ENCODE measurements around the gene ST7. TPM values are rescaled to one million over a fixed set of nuclear protein-coding genes. Genes with fewer than 3 reads are reported as not detected.

ST7 gene
- total RNA-seq, 1 experiment from 2014 or later, result 19.6 TPM

- intact Hi-C loops (cut with micrococcal nuclease; ENCODE audit: unreplicated experiment) (no loop called here), in situ Hi-C loops (cut with HindIII; ENCODE audit: low pct_unique_long_range_greater_than_20kb, low sequenced_read_pairs) (no loop called here)
- H3K4me1 ChIP-seq (ENCODE audit: control insufficient read depth, insufficient read depth, low read length), result no peaks in the 10 kb centered on the region
- H3K27me3 ChIP-seq (ENCODE audit: control insufficient read depth, insufficient read depth, low read length), result no peaks in the 10 kb centered on the region
- DNase-seq (ENCODE audit: low read depth, low spot score) (no peak), ATAC-seq (no peak)
- no peak overlapping the region for H3K27ac ChIP-seq (ENCODE audit: low read length)
- ChIA-PET POLR2A (no interaction called here), CTCF (interaction anchor here (0.6 to 0.7 kb wide), 2 partner anchors 63 to 1816 kb away, joined by 5 read pairs; no protein-coding TSS in a partner anchor)
- no peaks in the 10 kb centered on the region for H3K36me3 ChIP-seq (ENCODE audit: control insufficient read depth, insufficient read depth, low read length)
- no TSS peak for BruUV-seq (replicated peaks)
- TF ChIP-seq SIN3A (IDR thresholded peaks at IDR 0.05; ENCODE audit: borderline replicate concordance, insufficient read depth, low read depth, low read length) (no peak), TCF7L2 (IDR thresholded peaks at IDR 0.05; ENCODE audit: low read depth, low read length) (no peak), POLR2AphosphoS5 (IDR thresholded peaks at IDR 0.05; ENCODE audit: low read depth, low read length) (no peak), REST (IDR thresholded peaks at IDR 0.05; ENCODE audit: insufficient read depth in 1 of 2, low read depth in 2 of 2, low read length in 1 of 2) (no peak), CTCF (IDR thresholded peaks at IDR 0.05) (no peak)
- H3K4me3 ChIP-seq (ENCODE audit: low read depth in 2 of 2, low read length in 2 of 2), result no peak overlapping the region
- H3K9me3 ChIP-seq (ENCODE audit: control insufficient read depth, insufficient read depth, low read depth, low read length), result no peaks in the 10 kb centered on the region
These were observed 247.6 kb downstream of the ST7 start for GRCh38 chr7:117200786-117201458.

GRCh38 chr7:117202511-117202910 is 249.2 kb downstream of the ST7 start:
- no peak overlapping the region for H3K4me3 ChIP-seq (ENCODE audit: low read depth in 2 of 2, low read length in 2 of 2)
- no TSS peak for BruUV-seq (replicated peaks)
- H3K9me3 ChIP-seq (ENCODE audit: control insufficient read depth, insufficient read depth, low read depth, low read length), result no peaks in the 10 kb centered on the region
- intact Hi-C loops (cut with micrococcal nuclease; ENCODE audit: unreplicated experiment), result no loop called here
- DNase-seq (ENCODE audit: low read depth, low spot score), result no peak
- H3K27me3 ChIP-seq (ENCODE audit: control insufficient read depth, insufficient read depth, low read length), result no peaks in the 10 kb centered on the region
- no peak for ATAC-seq
- no peak for TF ChIP-seq REST (IDR thresholded peaks at IDR 0.05; ENCODE audit: insufficient read depth in 1 of 2, low read depth in 2 of 2, low read length in 1 of 2)
- TF ChIP-seq SIN3A (IDR thresholded peaks at IDR 0.05; ENCODE audit: borderline replicate concordance, insufficient read depth, low read depth, low read length), result no peak
- TF ChIP-seq CTCF (IDR thresholded peaks at IDR 0.05), result no peak
- no peak overlapping the region for H3K27ac ChIP-seq (ENCODE audit: low read length)
- in situ Hi-C loops (cut with HindIII; ENCODE audit: low pct_unique_long_range_greater_than_20kb, low sequenced_read_pairs), result no loop called here
- no peaks in the 10 kb centered on the region for H3K36me3 ChIP-seq (ENCODE audit: control insufficient read depth, insufficient read depth, low read length)
- ChIA-PET CTCF (no interaction called here), POLR2A (no interaction called here)
- no peaks in the 10 kb centered on the region for H3K4me1 ChIP-seq (ENCODE audit: control insufficient read depth, insufficient read depth, low read length)

All from Panc1 (cell line).